ENCODE measurements around the gene MFAP4. TPM values are rescaled to one million over a fixed set of nuclear protein-coding genes. Genes with fewer than 3 reads are reported as not detected.
A peak's percentile ranks its signal among the peaks of the same experiment; 100 is the strongest.

Gene MFAP4
- total RNA-seq, 1 donor from 2014 or later = 85.8 TPM

DNA sequence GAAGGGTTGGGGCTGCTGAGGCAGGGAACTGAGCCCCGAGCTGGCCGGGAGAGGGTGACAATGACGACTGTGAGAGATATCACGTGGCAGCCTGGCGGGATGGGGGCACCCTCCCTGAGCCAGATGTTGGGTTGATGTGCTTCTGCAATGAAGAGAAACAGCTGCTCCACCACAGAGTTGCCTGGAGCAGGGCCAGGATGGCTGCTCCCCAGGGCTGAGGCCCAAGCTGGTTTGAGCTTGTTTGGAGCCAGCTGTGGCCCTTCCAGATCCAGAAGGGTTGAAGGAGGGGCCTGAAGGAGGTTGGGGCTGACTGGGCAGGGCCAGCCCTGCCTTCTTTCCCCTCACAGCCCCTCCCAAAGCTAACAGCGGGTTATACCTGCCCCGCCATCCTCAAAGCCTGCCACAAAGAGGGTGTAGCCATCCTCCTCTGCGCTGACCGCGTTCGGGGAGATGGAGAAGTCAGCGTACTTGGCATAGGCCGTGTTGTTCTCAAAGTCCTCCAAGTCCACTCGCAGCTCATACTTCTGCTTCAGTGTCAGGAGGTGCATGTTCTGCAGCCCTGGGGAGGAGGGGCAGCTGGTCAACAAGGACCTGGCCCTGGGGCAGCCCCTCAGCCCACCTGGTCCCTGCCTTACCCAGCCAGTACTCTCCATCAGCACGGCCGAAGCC, 2.1 kb downstream of the MFAP4 start:
- Mint-ChIP-seq H3K4me1 (ENCODE audit: unreplicated experiment) (peaks cover 57% of the 10 kb centered on the region), H3K9me3 (ENCODE audit: unreplicated experiment) (no peaks in the 10 kb centered on the region), H3K4me3 (ENCODE audit: unreplicated experiment) (peak overlapping the region; percentile 47), H3K36me3 (ENCODE audit: unreplicated experiment) (peaks cover 30% of the 10 kb centered on the region), H3K27ac (ENCODE audit: unreplicated experiment) (peak overlapping the region; percentile 78), H3K27me3 (ENCODE audit: unreplicated experiment) (no peaks in the 10 kb centered on the region)
- DNase-seq (ENCODE audit: extremely low spot score, unreplicated experiment) = no peak
- TF ChIP-seq, protein P1, sequence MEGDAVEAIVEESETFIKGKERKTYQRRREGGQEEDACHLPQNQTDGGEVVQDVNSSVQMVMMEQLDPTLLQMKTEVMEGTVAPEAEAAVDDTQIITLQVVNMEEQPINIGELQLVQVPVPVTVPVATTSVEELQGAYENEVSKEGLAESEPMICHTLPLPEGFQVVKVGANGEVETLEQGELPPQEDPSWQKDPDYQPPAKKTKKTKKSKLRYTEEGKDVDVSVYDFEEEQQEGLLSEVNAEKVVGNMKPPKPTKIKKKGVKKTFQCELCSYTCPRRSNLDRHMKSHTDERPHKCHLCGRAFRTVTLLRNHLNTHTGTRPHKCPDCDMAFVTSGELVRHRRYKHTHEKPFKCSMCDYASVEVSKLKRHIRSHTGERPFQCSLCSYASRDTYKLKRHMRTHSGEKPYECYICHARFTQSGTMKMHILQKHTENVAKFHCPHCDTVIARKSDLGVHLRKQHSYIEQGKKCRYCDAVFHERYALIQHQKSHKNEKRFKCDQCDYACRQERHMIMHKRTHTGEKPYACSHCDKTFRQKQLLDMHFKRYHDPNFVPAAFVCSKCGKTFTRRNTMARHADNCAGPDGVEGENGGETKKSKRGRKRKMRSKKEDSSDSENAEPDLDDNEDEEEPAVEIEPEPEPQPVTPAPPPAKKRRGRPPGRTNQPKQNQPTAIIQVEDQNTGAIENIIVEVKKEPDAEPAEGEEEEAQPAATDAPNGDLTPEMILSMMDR (IDR thresholded peaks at IDR 0.05) = no peak

DNA sequence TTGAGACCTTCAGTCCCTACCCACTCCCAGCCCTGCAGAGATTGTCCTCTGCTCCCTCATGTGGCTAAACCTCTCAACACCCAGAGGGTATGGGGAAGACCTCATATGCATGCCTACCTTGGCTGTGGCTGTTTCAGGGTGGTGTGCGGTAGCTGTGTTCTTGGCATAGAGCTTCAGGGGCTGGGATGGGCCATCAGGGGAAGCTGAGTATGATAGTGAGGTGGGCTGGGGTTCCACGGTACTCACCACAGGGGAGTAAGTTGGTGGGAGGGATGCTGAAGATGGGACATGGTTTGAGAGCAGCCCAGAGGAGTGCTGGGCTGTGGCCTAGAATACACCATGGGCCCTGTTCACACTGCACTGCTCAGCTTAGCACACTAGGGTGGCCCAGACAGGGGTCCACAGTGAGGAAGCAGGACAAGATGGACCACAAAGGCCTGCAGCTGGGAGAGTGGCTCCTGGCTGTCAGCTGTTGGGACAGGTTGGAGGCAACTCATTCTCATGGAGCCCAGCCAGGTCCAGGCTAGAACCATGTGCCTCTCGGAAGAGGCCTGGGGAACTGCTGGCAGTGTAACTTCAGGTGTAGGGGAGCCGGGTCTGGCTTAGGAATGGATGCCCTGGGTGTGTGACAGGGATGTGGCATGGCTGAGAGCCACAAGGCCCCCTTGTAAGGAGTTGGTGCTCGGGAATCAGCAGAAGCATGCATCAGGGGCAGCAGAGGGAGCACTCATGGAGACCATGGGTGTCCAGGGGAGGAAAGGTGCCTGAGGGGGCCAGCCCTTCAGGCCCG, 3.1 kb downstream of the MFAP4 start:
- peak overlapping the region; percentile 78 for H3K27ac Mint-ChIP-seq (ENCODE audit: unreplicated experiment)

DNA sequence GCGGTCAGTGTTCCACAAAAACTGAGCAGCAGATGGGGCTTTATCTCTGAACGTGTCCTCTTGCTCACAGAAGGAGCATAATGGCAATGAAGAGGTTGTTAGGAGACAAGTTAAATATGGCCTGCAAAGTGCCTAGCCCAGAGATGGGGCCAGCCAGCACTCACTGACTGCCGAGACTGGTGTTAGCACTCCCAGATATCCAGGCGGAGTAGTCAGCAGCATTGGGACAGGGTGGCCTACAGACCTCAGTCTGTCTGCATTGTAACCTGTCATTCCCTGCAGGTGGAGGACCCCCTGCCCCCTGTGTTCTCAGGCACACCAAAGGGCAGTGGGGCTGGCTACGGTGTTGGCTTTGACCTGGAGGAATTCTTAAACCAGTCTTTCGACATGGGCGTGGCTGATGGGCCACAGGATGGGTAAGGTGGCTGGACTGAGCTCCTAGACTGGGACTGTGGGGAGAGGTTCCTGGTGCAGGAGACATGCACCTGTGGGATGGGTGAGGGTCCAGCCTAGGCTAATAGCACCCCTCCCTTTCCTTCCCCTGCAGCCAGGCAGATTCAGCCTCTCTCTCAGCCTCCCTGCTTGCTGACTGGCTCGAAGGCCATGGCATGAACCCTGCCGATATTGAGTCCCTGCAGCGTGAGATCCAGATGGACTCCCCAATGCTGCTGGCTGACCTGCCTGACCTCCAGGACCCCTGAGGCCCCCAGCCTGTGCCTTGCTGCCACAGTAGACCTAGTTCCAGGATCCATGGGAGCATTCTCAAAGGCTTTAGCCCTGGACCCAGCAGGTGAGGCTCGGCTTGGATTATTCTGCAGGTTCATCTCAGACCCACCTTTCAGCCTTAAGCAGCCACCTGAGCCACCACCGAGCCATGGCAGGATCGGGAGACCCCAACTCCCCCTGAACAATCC, 4.2 kb downstream of the MFAP4 start:
- Mint-ChIP-seq H3K27me3 (ENCODE audit: unreplicated experiment) (no peaks in the 10 kb centered on the region), H3K9me3 (ENCODE audit: unreplicated experiment) (no peaks in the 10 kb centered on the region), H3K4me1 (ENCODE audit: unreplicated experiment) (peaks cover 48% of the 10 kb centered on the region), H3K27ac (ENCODE audit: unreplicated experiment) (no peak overlapping the region), H3K4me3 (ENCODE audit: unreplicated experiment) (no peak overlapping the region), H3K36me3 (ENCODE audit: unreplicated experiment) (peaks cover 34% of the 10 kb centered on the region)
- TF ChIP-seq, protein P1 (IDR thresholded peaks at IDR 0.05) = no peak
- DNase-seq (ENCODE audit: extremely low spot score, unreplicated experiment) = no peak

More for the DNA sequence above, 3.1 kb downstream of the MFAP4 start:
- Mint-ChIP-seq H3K27me3 (ENCODE audit: unreplicated experiment) (no peaks in the 10 kb centered on the region), H3K9me3 (ENCODE audit: unreplicated experiment) (no peaks in the 10 kb centered on the region), H3K4me1 (ENCODE audit: unreplicated experiment) (peaks cover 57% of the 10 kb centered on the region), H3K36me3 (ENCODE audit: unreplicated experiment) (peaks cover 34% of the 10 kb centered on the region), H3K4me3 (ENCODE audit: unreplicated experiment) (no peak overlapping the region)
- DNase-seq (ENCODE audit: extremely low spot score, unreplicated experiment) = no peak
- TF ChIP-seq, protein P1 (IDR thresholded peaks at IDR 0.05) = no peak

DNA sequence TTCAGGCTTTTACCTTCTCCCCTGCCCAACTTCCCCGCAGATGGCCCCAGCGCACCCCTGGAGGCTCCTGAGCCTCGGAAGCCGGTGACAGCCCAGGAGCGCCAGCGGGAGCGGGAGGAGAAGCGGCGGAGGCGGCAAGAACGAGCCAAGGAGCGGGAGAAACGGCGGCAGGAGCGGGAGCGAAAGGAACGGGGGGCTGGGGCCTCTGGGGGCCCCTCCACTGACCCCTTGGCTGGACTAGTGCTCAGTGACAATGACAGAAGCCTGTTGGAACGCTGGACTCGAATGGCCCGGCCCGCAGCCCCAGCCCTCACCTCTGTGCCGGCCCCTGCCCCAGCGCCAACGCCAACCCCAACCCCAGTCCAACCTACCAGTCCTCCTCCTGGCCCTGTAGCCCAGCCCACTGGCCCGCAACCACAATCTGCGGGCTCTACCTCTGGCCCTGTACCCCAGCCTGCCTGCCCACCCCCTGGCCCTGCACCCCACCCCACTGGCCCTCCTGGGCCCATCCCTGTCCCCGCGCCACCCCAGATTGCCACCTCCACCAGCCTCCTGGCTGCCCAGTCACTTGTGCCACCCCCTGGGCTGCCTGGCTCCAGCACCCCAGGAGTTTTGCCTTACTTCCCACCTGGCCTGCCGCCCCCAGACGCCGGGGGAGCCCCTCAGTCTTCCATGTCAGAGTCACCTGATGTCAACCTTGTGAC, 5.1 kb downstream of the MFAP4 start:
- no peak for DNase-seq (ENCODE audit: extremely low spot score, unreplicated experiment)
- no peak overlapping the region for H3K4me3 Mint-ChIP-seq (ENCODE audit: unreplicated experiment)
- H3K27me3 Mint-ChIP-seq (ENCODE audit: unreplicated experiment) = no peaks in the 10 kb centered on the region
- peaks cover 44% of the 10 kb centered on the region for H3K4me1 Mint-ChIP-seq (ENCODE audit: unreplicated experiment)
- H3K27ac Mint-ChIP-seq (ENCODE audit: unreplicated experiment) = no peak overlapping the region
- TF ChIP-seq, protein P1 (IDR thresholded peaks at IDR 0.05) = no peak
- peaks cover 34% of the 10 kb centered on the region for H3K36me3 Mint-ChIP-seq (ENCODE audit: unreplicated experiment)
- no peaks in the 10 kb centered on the region for H3K9me3 Mint-ChIP-seq (ENCODE audit: unreplicated experiment)
